HG02943 (cell line): Measurements from ENCODE around the gene PKD1.
"Not testable (repeated sequence)": the region's sequence is repeated elsewhere in the genome, so short reads cannot be mapped to it uniquely, and the experiment has no call there.

Source experiments
- ATAC-seq: cut with Tn5 transposase; IDR thresholded peaks from one replicate; pipeline ENCODE4 v1.9.1; 2021; ENCODE audit warnings: mild to moderate bottlenecking, low read depth, moderate library complexity; ENCODE audit not compliant: unreplicated experiment

The PKD1 gene

GRCh38 chr16:2126928-2127556 lies 8.7 kb downstream of the PKD1 start:
- not testable (repeated sequence) for ATAC-seq

DNA sequence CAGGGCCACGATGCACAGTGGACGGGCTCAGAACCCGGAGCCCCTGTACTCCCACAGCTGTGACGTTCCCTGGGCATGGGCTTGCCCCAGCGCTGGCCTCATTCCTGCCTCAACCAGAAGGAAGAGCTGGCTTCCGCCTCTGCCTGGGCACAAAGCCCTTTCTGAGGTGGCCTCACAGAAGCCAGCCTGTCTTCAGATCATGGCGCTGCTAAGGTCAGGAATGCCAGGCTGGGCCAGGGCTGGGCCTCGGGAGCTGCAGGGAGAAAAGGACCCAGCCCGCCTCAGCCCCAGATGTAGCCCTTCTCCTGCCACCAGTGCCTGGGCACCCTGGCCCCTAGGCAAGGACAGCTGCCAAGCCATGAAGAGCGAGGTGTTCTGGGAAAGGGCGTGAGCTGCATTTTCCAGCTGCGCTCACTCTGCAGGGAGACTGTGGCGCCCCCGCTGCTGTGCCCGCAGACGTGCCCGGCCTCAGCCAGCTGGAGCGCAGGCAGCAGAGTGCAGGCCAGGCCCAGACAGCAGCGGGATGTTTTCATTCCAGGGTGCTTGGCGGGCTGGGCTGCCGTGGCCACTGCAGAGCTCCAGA lies 9.4 kb downstream of the PKD1 start:
- ATAC-seq, result not testable (repeated sequence)

- ATAC-seq, result not testable (repeated sequence)
Observed at GRCh38 chr16:2125609-2126008, 10.1 kb downstream of the PKD1 start.

DNA sequence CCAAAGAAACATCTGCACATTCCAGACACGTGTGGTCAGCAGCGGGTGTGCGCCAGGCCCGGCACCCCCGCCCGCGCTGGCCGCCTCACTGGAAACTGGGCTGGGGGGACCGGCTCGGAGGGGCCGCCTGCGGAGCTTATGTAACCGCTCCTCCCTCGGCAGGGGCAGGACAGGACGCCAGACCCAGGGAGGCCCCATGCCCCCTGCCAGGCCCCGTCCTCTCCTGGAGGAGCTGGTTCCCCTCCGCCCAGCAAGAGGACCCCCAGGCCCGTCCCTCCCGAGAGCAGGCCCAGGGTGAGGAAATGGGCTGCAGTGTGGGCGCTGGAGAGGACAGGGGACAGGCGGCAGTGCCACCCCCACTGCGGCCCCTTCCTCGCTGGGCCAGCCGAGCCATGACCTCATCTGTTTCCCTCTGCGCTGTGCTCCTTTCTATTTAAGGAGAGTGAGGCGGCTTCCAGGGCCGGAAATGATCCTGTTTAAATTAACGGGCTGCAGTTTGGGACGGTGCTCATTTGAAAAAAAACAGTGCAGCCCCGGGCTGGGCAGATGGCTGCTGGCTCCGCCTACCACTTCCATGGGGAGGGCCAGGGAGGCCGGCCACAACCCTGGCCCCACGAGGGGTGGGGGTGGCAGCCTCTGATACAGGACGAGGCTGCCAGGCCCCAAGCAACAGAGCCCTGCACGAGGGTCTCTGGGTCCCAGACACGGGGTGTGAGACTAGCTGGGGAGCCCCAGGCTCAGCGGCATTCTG lies 10.8 kb downstream of the PKD1 start:
- ATAC-seq, result not testable (repeated sequence)

DNA sequence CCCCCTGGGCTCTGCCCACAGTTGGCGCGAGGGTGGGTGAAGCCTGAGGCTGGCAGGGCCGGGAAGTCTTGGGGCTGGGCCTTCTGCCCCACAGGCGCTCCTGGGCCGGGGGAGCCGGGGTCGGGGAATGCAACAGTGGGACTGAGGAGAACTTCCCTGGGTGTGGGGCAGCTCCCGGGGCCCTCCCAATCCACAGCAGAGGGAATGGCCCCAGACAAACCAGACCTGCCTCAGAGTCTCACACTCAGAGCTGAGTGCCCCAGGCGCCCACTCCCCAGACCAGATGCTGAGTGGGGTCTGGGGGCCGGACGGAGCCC lies 11.4 kb downstream of the PKD1 start:
- ATAC-seq, result not testable (repeated sequence)

GRCh38 chr16:2123706-2124376 lies 11.9 kb downstream of the PKD1 start:
- not testable (repeated sequence) for ATAC-seq

DNA sequence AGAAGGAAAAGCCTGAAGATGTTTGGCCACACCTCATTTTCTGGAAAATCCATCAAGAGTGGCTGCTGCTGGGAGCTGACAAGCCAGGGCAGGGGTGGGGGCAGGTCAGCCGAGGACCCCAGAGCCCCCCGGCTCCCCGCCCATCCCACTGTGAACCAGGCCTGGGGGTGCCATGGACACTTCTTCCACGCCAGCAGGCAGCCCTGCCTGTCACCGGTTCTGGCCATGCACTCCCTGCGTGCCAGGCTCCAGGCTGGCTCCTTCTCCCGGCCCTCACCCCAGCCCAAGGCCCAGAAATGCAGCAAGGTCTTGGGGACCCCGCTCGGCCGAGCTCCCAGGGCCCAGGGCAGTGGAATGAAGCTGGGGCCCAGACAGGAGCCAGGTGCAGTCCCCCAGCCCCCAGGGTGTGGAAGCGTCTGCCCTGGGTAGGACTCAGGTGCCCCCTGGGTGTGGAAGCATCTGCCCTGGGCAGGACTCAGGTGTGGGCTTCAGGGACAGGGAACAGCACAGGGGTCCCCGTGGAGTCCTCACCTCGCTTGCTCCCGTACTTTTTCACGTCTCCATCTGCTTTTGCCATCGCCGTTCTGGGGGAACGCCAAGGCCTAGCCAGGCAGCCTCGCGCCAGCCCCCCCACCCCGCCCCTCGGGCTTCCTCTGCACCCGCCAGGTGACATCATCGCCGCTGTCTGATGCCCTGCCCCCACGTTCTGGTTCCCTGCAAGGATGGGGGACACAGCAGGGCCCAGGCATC lies 12.6 kb downstream of the PKD1 start:
- ATAC-seq, result not testable (repeated sequence)

DNA sequence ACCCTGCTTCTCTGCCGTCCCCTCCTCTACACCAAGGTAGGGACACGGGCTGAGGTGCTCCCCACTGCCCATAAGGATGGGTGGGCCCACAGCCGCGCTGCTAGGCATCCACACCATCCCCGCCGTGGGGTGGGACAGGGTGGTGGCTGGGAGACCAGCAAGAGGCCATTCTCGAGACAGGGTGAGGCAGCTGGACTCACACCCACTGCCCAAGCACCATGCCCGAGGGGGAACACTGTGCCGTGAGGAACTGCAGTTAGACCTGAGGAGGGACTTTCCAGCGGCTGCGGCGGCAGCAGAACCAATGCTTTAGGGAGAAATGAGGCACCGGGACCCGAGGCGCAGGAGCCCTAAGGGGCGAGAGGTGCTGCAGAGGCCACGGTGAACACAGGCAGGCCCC lies 13.3 kb downstream of the PKD1 start:
- no peak for ATAC-seq

DNA sequence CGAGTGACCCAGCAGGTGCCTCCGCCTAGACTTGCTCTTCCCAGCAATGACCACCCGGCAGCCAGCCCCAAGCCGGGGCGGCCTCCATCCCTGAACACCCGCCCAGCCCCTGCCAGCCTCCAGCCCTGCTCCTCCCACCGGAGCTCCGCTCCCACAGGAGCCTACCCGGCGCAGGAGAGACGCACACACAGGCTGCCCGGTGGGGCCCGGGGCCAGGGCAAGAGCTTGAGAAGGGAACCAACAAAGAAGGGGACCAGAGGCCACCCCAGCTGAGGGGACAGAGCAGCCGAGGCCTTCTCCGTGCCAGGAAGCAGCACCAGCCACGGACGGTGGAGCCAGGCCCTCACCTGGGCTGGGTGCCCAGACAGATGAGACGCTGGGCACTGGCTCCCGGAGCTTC lies 13.8 kb downstream of the PKD1 start:
- no peak for ATAC-seq

- ATAC-seq, result not testable (repeated sequence)
Observed at GRCh38 chr16:2121325-2121724, 14.4 kb downstream of the PKD1 start.

DNA sequence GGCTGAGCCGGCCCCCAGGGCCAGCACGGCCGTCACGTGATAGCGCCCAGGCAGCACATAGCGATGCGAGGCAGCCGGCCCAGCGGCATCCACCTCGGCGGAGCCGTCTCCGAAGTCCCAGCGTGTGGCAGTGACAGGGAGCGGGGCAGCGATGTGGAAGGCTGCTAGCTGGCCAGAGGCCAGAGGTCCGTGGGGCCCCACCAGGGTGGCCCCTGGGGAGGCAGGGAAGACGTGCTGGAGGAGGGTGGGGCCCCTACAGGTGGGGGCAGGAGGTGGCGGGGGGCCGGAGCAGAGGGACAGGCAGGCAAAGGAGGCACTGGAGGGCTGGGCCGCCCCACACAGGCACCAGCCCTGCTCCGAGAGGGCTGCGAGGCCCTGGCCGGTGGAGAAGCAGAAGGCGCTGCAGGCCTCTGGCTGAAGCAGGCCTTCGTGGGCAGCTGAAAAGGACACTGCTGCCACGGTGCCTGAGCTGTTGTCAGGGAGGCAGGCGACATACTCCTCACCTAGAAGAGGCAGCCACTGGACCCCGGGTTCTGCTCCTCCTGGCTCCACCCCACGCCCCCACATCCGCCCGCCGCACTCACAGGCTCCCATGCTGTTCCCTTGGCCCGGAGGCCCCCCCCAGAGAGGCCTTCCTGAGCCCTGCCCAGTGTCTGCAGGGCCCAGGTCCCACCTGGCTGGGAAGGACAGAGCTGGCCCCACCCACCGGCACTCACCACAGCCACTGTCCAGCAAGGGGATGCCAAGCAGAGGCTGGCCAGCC lies 17.6 kb downstream of the PKD1 start:
- ATAC-seq, result not testable (repeated sequence)

GRCh38 chr16:2117341-2117740 lies 18.4 kb downstream of the PKD1 start:
- ATAC-seq, result not testable (repeated sequence)

- not testable (repeated sequence) for ATAC-seq
Observed at GRCh38 chr16:2116428-2116827, 19.3 kb downstream of the PKD1 start.

- no peak for ATAC-seq
Observed at GRCh38 chr16:2115591-2115973, 20.1 kb downstream of the PKD1 start.

GRCh38 chr16:2114885-2115590 lies 20.7 kb downstream of the PKD1 start:
- not testable (repeated sequence) for ATAC-seq

DNA sequence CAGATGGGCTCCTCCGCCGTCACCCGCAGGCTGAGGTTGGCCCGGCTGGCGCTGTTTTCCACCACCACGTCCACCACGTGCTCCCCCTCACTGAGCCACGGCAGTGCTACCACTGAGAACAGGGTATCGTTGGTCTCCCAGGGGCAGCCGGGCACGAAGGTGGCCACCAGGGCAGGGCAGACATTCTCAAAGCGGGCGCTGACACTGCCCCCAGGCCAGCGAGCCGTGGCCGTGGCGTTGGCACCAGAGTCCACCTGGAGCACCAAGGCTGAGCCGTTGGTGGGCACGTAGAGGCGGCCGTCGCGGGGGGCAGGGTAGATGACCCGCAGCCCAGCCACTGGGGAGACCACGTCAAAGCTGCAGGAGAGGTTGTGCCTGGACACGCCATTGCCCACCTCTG lies 21.5 kb downstream of the PKD1 start:
- not testable (repeated sequence) for ATAC-seq

DNA sequence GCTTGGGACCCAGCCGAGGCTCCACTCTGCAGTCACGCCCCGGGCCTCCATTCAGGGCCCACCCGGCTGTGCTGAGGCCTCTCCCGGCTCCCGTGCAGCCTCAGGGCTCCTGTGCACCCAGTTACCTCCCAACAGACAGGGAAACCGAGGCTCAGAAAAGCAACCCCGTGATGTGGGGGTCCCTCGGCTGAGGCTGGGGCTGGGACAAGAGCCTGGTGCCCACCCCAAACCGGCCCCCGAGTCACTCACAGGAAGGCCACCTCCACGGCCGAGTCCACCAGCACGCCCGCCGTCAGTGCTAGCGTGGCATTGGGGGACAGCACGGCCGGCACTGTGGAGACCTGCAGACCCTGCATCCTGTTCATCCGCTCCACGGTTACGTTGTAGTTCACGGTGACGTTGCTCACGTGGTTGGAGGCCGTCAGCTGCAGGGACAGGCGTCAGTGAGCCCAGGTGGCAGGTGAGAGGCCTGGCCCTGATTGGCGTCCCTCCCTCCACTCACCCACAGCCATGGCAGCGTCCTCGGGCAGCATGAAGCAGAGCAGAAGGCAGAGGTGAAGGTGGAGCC lies 23.1 kb downstream of the PKD1 start:
- not testable (repeated sequence) for ATAC-seq

DNA sequence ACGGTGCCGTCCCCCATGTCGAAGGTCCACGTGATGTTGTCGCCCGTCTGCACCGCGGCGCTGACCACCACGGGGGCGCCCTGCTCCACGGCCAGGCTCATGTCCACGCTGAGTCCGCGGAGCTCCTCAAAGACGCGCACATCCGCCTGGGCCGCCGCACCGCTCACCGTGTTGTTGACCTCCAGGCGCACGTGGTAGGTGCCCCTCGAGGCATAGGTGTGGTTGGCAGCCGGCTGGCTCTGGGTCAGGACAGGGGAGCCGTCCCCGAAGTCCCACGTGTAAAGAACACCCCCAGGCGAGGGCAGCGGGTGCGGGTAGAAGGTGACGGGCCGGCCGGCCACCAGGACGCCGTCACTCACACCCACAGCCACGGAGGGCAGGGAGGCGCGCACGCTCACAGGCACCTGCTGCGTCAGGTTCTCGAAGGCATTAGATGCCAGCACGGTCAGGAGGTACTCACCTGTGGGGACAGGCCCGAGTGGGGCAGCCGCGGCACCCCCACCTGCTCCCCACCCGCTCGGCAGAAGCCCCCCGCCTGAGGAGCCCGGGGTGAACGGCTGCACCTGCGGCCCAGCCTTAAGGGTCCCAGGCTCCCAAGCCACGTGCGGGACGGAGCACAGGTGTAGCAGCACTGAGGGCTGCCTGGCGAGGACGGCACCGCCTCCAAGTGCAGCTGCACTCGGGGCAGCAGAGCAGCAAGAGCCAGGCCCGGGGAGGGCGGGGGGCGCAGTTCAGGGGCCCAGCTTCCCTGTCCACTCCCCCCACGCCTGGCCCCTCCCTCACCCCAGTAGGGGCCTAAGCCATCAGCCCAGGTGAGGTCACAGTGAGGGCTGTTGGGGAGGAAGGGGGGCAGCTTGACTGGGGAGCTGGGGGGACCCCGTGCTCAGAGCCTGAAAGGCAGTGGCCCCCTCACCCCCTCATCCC lies 24.0 kb downstream of the PKD1 start:
- not testable (repeated sequence) for ATAC-seq
